HG03571 (cell line): ENCODE results near the gene DGKQ.

ENCODE experiments used
- ATAC-seq: cut with Tn5 transposase; IDR thresholded peaks from one replicate; pipeline ENCODE4 v1.9.1; 2021; ENCODE audit not compliant: unreplicated experiment

The DGKQ gene

GRCh38 chr4:963276-964225 lies 9.8 kb downstream of the DGKQ start:
- no peak for ATAC-seq

GRCh38 chr4:962231-963208 lies 10.8 kb downstream of the DGKQ start:
- no peak for ATAC-seq

GRCh38 chr4:961351-962230 lies 11.8 kb downstream of the DGKQ start:
- no peak for ATAC-seq

- ATAC-seq: no peak
Observed at GRCh38 chr4:960636-961350, 12.6 kb downstream of the DGKQ start.

GRCh38 chr4:960140-960635 lies 13.2 kb downstream of the DGKQ start:
- no peak for ATAC-seq

- ATAC-seq: no peak
Observed at GRCh38 chr4:959338-960139, 13.8 kb downstream of the DGKQ start.

- no peak for ATAC-seq
Observed at GRCh38 chr4:958696-959337, 14.6 kb downstream of the DGKQ start.

GRCh38 chr4:958314-958665 lies 15.1 kb downstream of the DGKQ start:
- ATAC-seq: no peak

- no peak for ATAC-seq
Observed at GRCh38 chr4:957581-958313, 15.6 kb downstream of the DGKQ start.

- ATAC-seq: no peak
Observed at GRCh38 chr4:957231-957580, 16.2 kb downstream of the DGKQ start.

GRCh38 chr4:956531-957230 lies 16.7 kb downstream of the DGKQ start:
- ATAC-seq: no peak

- no peak for ATAC-seq
Observed at GRCh38 chr4:955931-956381, 17.4 kb downstream of the DGKQ start.

- no peak for ATAC-seq
Observed at GRCh38 chr4:955161-955921, 18.0 kb downstream of the DGKQ start.

GRCh38 chr4:954211-955020 lies 19.0 kb downstream of the DGKQ start:
- ATAC-seq: no peak

- no peak for ATAC-seq
Observed at GRCh38 chr4:953574-953915, 19.8 kb downstream of the DGKQ start.
